Pancreas (tissue), 10 donors: ENCODE results near the gene ANKRD10. TPM values are rescaled to one million over a fixed set of nuclear protein-coding genes. Genes with fewer than 3 reads are reported as not detected.
"Not testable (repeated sequence)": the region's sequence is repeated elsewhere in the genome, so short reads cannot be mapped to it uniquely, and the experiment has no call there.

Experiments used
- ATAC-seq, 4 donors: fragments of 200-7000 bp; cut with Tn5 transposase; one replicate each; pipeline versions ENCODE4 v1.8.0 to v1.9.1; 2020; ENCODE audit warnings: mild to moderate bottlenecking in 4 of 4, moderate library complexity in 4 of 4
- DNase-seq, 6 donors: peaks; one replicate each; pipeline ENCODE4 v3.0.0-alpha.2; 2020
- FAIRE-seq: peaks from 2 replicates; lab custom pipeline; 2012; peaks lifted over from hg19 to GRCh38; lab: Jason Lieb, UNC
- H3K27ac ChIP-seq, 4 donors: fragments of 200-600 bp; sonication (generic); 1 replicate in 3 of 4; 2 replicates in 1 of 4; pipeline versions ENCODE4 v1.5.0 to v1.8.0; 2020
- H3K27me3 ChIP-seq, 4 donors: fragments of 200-600 bp; one replicate each; pipeline ENCODE4 v1.8.0; 2021
- H3K36me3 ChIP-seq, 3 donors: fragments of 200-600 bp; sonication (generic) in 1 of 3; one replicate each; pipeline versions ENCODE4 v1.5.0 to v1.8.0; 2020 to 2021
- H3K4me1 ChIP-seq, 3 donors: fragments of 200-600 bp; one replicate each; pipeline ENCODE4 v1.8.0; 2021
- H3K4me3 ChIP-seq, 4 donors: fragments of 200-600 bp; sonication (generic) in 2 of 4; one replicate each; pipeline versions ENCODE4 v1.5.0 to v1.8.0; 2020 to 2021
- H3K9me3 ChIP-seq, 4 donors: fragments of 200-600 bp; one replicate each; pipeline ENCODE4 v1.8.0; 2021
- WGBS, 2 donors: extraction: QIAGEN DNeasy Blood & Tissue Kit; methylation state at CpG; one replicate each; pipeline ENCODE4 v1.1.7; 2013; 5-methylcytosine and 5-hydroxymethylcytosine counted together
- intact Hi-C, 3 donors: fragments of 100-400 bp; cut with DNase I; formaldehyde crosslinking; loops; one replicate each; pipeline versions ENCODE4 v1.11.1 to v1.14.2; 2022
- polyA plus RNA-seq, 2 donors: library from polyadenylated mRNA; stranded (reverse); fragments of 200-250 nt; gene quantifications; one replicate each; pipeline ENCODE4 v1.2.3, GENCODE V29; 2013
- total RNA-seq, 6 donors: library from RNA; stranded (reverse); fragmentation: NEBNext Ultra II Directional in 4 of 6; extraction: Animal tissue kit (Norgen Biotek cat#: 25700) in 4 of 6; gene quantifications; one replicate each; pipeline versions ENCODE4 v1.2.1 to v1.2.4, GENCODE V29; 2021 to 2023
- TF ChIP-seq, protein P1 (sequence below), 4 donors: fragments of 200-600 bp; sonication (generic) in 3 of 4; IDR thresholded peaks; one replicate each; pipeline versions ENCODE4 v1.5.0 to v1.8.0; 2021; ENCODE audit warnings: antibody characterized with exemption in 4 of 4
- donor health status: healthy with polysubstance abuse.
- donor health status: DM: no; HTN: no; CAD: no; lungs with moderate emphysema.
- donor health status: DM: no; HTN: no; CAD: no.
- donor health status: control.
- donor health status: control.
- donor health status: Bipolar disorder and iron deficiency.
- donor health status: DM: yes; HTN: yes; CAD: no.
- donor health status: DM: no; HTN: no; CAD: no.
- donor health status: DM: no; HTN: no; CAD: no.
- donor health status: DM: yes; HTN: yes; CAD: no.

Gene ANKRD10
- total and polyA plus RNA-seq, 8 donors, result 37.6 to 138 (median 67.9) TPM

DNA sequence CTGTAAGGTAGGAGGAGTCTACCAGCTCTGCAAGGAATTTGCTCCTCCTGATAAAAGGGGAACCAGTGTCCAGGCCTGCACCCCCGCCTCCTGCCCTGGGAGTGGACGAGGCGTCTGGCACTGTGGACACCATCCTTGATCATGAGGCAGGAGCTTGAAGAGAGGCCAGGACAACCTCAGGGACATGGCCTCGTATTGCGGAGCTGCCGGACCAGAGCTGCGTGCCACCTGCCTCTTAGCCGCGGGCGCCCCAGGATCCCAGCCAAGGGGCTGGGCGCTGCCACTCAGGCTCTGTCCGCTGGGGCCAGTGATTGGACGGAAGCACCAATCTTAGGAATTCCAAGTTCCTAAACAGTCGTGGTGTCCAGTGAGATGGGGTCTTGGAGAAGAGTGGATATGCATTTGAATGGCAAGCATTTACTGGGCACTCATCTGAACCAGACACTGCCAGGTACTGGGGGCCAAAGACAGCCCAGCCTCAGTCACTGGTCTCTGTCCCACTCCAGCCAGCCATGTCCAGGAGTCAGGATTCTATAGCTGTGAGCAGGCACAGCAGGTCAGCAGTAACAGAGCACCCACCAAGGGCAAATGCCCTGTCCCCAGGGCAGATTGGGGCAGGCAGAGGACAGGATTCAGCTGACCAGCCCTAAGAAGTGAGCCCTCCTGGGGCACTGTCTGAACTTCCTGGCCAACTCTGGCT lies 39.1 kb upstream of the ANKRD10 start:
- no peak for FAIRE-seq
- Histone ChIP-seq H3K27me3 (no peaks in the 10 kb centered on the region), H3K4me1 (no peaks in the 10 kb centered on the region), H3K27ac (no peak overlapping the region), H3K4me3 (no peak overlapping the region), H3K36me3 (no peaks in the 10 kb centered on the region), H3K9me3 (no peaks in the 10 kb centered on the region)
- WGBS, 2 donors, result 89 to 92% methylated on average over 13 to 14 of the region's 14 CpGs
- intact Hi-C loops, result no loop called here
- no peak for DNase-seq
- TF ChIP-seq, protein P1, sequence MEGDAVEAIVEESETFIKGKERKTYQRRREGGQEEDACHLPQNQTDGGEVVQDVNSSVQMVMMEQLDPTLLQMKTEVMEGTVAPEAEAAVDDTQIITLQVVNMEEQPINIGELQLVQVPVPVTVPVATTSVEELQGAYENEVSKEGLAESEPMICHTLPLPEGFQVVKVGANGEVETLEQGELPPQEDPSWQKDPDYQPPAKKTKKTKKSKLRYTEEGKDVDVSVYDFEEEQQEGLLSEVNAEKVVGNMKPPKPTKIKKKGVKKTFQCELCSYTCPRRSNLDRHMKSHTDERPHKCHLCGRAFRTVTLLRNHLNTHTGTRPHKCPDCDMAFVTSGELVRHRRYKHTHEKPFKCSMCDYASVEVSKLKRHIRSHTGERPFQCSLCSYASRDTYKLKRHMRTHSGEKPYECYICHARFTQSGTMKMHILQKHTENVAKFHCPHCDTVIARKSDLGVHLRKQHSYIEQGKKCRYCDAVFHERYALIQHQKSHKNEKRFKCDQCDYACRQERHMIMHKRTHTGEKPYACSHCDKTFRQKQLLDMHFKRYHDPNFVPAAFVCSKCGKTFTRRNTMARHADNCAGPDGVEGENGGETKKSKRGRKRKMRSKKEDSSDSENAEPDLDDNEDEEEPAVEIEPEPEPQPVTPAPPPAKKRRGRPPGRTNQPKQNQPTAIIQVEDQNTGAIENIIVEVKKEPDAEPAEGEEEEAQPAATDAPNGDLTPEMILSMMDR (IDR thresholded peaks at IDR 0.05), result no peak
- no peak for ATAC-seq

DNA sequence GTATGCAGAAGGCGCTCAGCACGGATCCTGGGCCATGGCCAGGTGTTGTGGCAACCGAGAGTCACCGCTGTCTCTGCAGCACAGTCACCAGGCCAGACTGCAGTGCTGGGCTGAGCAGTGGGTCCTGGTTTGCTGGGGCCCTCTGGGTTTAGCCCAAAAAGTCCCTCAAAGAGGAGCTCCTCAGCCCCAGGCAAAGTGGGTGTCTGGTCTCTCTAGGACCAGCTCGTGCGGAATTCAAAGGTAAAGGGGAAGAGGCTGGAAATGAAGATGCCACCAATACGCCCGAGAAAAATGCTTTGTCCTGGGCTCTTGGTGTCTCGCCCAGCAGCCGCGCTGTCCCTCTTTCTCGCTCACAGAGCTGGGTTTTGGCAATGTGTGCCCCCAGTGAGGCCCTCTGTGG lies 38.5 kb upstream of the ANKRD10 start:
- WGBS, 2 donors, result 83 to 90% methylated on average over 12 of the region's 12 CpGs
- Histone ChIP-seq H3K9me3 (no peaks in the 10 kb centered on the region), H3K27ac (no peak overlapping the region), H3K4me1 (no peaks in the 10 kb centered on the region), H3K36me3 (no peaks in the 10 kb centered on the region), H3K27me3 (no peaks in the 10 kb centered on the region), H3K4me3 (no peak overlapping the region)
- intact Hi-C loops, result no loop called here
- DNase-seq (no peak), ATAC-seq (no peak), FAIRE-seq (no peak)
- TF ChIP-seq, protein P1 (IDR thresholded peaks at IDR 0.05), result no peak

DNA sequence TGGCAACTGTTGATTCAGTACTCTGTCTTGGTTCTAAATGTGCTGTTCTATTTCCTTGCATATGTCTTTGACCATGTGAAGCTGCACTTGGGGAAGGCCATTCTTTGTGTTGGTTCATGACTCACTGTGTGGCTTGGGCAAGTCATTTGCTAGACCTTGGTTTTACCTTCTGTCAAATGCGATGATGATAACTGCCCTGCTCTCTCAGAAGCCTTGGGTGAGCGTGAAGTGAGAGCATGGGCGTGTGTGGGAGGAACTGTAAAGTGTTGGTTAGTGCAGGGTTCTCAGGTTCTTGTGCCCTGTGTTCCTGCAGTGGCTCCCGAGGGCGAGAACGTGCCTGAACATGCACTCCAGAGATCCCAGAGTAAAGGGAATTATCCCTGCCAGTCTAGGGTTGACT lies 37.3 kb upstream of the ANKRD10 start:
- H3K4me3 ChIP-seq, H3K36me3 ChIP-seq, intact Hi-C loops, H3K27ac ChIP-seq, H3K9me3 ChIP-seq, FAIRE-seq, H3K27me3 ChIP-seq, H3K4me1 ChIP-seq, DNase-seq: not testable (repeated sequence)
- WGBS, 2 donors, result 70 to 89% methylated on average over 6 of the region's 6 CpGs
- ATAC-seq, result peak in 1 of 4 donors; percentile 19

DNA sequence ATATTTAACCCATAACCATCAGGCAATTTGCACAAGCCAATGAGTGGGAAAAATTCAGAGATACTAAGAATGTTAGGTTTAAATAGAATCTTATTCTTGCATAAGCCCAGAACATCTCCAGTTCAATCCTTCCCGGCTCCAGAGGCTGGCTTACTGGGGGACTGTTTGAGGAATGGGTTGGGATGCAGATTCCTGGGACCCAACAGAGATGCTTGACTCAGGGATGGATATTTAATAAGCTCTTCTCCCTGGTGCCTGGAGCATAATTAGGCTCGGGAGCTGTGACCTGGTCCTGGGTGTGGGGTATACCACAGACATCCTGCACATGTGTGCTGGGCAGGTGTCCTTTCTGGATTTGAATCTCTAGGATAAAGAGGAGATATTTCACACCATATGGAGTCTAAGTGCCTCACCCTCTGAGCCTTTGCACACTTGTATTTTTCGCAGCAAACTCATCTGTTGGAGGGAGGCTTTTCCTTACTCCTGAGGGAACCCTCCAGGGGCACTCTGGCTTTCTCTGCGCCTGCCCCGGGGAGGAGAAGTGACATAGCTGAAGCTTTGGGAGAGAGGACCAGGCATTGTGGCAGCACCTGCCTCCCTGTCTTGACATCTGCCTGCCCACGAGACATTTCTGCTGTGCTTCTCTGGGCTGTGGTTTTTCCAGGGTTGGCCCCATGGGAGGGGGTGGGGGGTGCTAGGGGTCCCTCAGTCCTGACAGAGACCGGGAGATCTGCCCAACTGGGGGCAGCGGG lies 36.1 kb upstream of the ANKRD10 start:
- TF ChIP-seq, protein P1 (IDR thresholded peaks at IDR 0.05), result no peak
- DNase-seq, result no peak
- H3K9me3 ChIP-seq, result no peaks in the 10 kb centered on the region
- no peak for ATAC-seq
- no peak overlapping the region for H3K4me3 ChIP-seq
- H3K27ac ChIP-seq, result no peak overlapping the region
- FAIRE-seq, result no peak
- intact Hi-C loops, result no loop called here
- no peaks in the 10 kb centered on the region for H3K27me3 ChIP-seq
- WGBS, 2 donors, result 68 to 76% methylated on average over 8 of the region's 8 CpGs
- H3K36me3 ChIP-seq, result no peaks in the 10 kb centered on the region
- H3K4me1 ChIP-seq, result no peaks in the 10 kb centered on the region

DNA sequence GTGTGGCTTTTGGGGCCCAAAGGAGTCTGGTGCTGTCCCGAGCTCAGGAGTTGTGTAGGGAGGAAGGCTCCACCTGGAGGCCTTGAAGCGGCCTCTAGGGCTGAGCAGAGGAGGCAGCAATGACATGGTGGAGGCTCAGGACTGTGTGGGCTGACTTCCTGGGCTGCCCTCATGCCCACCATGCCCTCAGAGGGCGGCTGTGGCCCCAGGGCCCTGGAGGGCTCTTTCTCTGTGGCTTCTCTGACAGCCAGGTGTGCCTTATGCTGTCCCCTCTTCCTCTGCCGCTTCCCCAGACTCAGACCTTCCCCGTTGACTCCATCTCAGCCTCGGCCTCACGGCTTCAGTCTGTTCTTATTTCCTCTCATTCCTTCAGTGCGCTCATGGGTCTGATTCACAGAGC lies 35.5 kb upstream of the ANKRD10 start:
- Histone ChIP-seq H3K4me3 (no peak overlapping the region), H3K4me1 (no peaks in the 10 kb centered on the region), H3K27ac (no peak overlapping the region), H3K36me3 (no peaks in the 10 kb centered on the region), H3K9me3 (no peaks in the 10 kb centered on the region), H3K27me3 (no peaks in the 10 kb centered on the region)
- DNase-seq (no peak), ATAC-seq (no peak), FAIRE-seq (no peak)
- TF ChIP-seq, protein P1 (IDR thresholded peaks at IDR 0.05), result no peak
- intact Hi-C loops, result no loop called here
- WGBS, 2 donors, result 81 to 87% methylated on average over 8 of the region's 8 CpGs
